PFSK-1 (cell line): ENCODE results near the gene ACOXL.

Experiments used
- FOXP2 ChIP-seq: optimal IDR thresholded peaks from 2 replicates; pipeline ENCODE3; 2011; ENCODE audit warnings: borderline replicate concordance, control low read depth, inconsistent platforms; ENCODE audit not compliant: insufficient read depth; ENCODE audit errors: extremely low read length, extremely low read depth
- POLR2AphosphoS5 ChIP-seq: IDR thresholded peaks from 2 replicates; pipeline ENCODE4 v1.6.1; 2012; ENCODE audit warnings: low read depth, mild to moderate bottlenecking, control low read depth, low read length, moderate library complexity
- REST ChIP-seq, 2 experiments: IDR thresholded peaks; 2 replicates each; pipeline versions ENCODE4 v1.6.1 to v1.8.0; 2011 to 2012; ENCODE audit warnings: low read depth in 2 of 2, low read length in 2 of 2, control low read depth in 1 of 2, inconsistent platforms in 1 of 2, mild to moderate bottlenecking in 1 of 2, moderate library complexity in 1 of 2; ENCODE audit not compliant: insufficient read depth in 1 of 2
- SIN3A ChIP-seq: IDR thresholded peaks from 2 replicates; pipeline ENCODE4 v1.6.1; 2012; ENCODE audit warnings: mild to moderate bottlenecking, low read length, moderate library complexity, borderline replicate concordance; ENCODE audit not compliant: insufficient read depth
- TAF1 ChIP-seq: IDR thresholded peaks from 2 replicates; pipeline ENCODE4 v1.6.1; 2012; ENCODE audit warnings: low read length, control low read depth, borderline replicate concordance; ENCODE audit not compliant: insufficient read depth

ACOXL gene

GRCh38 chr2:110994250-110994961 is 262.0 kb downstream of the ACOXL start:
- TF ChIP-seq POLR2AphosphoS5 (no peak), SIN3A (no peak)

- TF ChIP-seq POLR2AphosphoS5 (no peak), TAF1 (no peak), SIN3A (no peak), REST (IDR thresholded peaks at IDR 0.05; ENCODE audit: insufficient read depth in 1 of 2, low read depth in 2 of 2, low read length in 2 of 2) (no peak), FOXP2 (no peak)
Measured at GRCh38 chr2:110995911-110996310, 263.5 kb downstream of the ACOXL start.

- TF ChIP-seq SIN3A, result no peak
- TF ChIP-seq FOXP2, result no peak
Measured at GRCh38 chr2:110997331-110998045, 265.1 kb downstream of the ACOXL start.

GRCh38 chr2:110998311-110998710 is 265.9 kb downstream of the ACOXL start:
- TF ChIP-seq FOXP2, result no peak

GRCh38 chr2:110999626-111000025 is 267.3 kb downstream of the ACOXL start:
- TF ChIP-seq REST (IDR thresholded peaks at IDR 0.05; ENCODE audit: insufficient read depth in 1 of 2, low read depth in 2 of 2, low read length in 2 of 2) (no peak), FOXP2 (no peak), POLR2AphosphoS5 (no peak), SIN3A (no peak), TAF1 (no peak)

- no peak for TF ChIP-seq FOXP2
- TF ChIP-seq REST (IDR thresholded peaks at IDR 0.05; ENCODE audit: insufficient read depth in 1 of 2, low read depth in 2 of 2, low read length in 2 of 2), result no peak
- no peak for TF ChIP-seq SIN3A
- TF ChIP-seq POLR2AphosphoS5, result no peak
- no peak for TF ChIP-seq TAF1
Measured at GRCh38 chr2:111005307-111005706, 272.9 kb downstream of the ACOXL start.
